Muscle of arm (tissue), 12 donors: Measurements from ENCODE around the gene NCOA7. TPM values are rescaled to one million over a fixed set of nuclear protein-coding genes. Genes with fewer than 3 reads are reported as not detected.
"Not testable (repeated sequence)": the region's sequence is repeated elsewhere in the genome, so short reads cannot be mapped to it uniquely, and the experiment has no call there.

Experiments
- DNase-seq: peaks from one replicate; pipeline ENCODE4 v3.0.0-alpha.2; 2013
- polyA plus RNA-seq, 12 donors: library from polyadenylated mRNA; unstranded; fragments of 120-200 nt; gene quantifications; one replicate each; pipeline ENCODE4 v1.2.1, GENCODE V29; 2013; ENCODE audit not compliant: insufficient read length in 12 of 12

The NCOA7 gene
- polyA plus RNA-seq, 12 donors, result 6.1 to 21.5 (median 9.1) TPM; not detected in 1

GRCh38 chr6:125913145-125913544 lies 122.4 kb downstream of the NCOA7 start:
- no peak for DNase-seq

- DNase-seq, result no peak
Observed at GRCh38 chr6:125913864-125914351, 123.1 kb downstream of the NCOA7 start.

GRCh38 chr6:125918230-125918629 lies 127.5 kb downstream of the NCOA7 start:
- DNase-seq, result peak; percentile 12

- DNase-seq, result peak; percentile 60
Observed at GRCh38 chr6:125918681-125919566, 128.2 kb downstream of the NCOA7 start.

DNA sequence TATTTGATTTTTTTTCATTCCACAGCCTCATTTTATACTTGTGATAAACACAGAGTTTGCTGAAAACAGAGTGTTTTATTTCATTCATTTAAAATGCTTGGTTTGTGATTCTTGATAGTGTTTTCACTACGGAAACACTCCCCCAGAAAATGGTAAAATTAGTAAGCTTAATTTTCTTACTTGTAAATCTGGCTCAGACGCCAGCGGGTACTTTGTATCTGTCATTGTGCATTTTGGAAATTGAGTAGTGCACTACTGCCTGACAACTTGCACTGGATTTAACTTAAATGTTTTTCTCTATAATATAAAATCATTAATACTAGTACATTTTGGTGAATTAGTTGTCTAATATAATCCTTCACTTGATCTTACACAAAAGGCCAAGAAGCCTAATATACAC lies 128.9 kb downstream of the NCOA7 start:
- no peak for DNase-seq

GRCh38 chr6:125922322-125922860 lies 131.6 kb downstream of the NCOA7 start:
- no peak for DNase-seq

DNA sequence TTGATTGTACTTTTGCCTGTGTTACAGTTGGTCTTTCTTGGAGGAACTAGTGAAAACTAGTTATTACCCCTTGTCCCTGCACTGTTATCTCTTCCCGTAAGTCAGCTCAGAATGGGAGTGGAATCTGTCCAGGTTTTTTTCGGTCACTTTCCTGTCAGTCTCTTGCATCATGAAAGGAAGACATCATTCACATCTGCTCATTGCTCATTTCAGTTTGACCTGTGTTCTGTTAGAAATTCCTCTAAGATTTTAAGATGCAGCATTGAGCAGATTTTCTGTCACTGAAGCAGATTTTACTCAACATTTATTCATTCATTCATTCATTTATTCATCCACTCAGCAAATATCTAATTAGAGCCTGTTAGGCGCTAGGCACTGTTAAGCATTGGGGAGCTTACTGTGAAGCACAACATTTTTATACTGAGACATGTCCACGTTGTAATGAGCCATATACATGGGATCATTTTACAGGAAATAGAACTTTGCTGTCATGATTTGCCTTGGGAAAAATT lies 132.7 kb downstream of the NCOA7 start:
- no peak for DNase-seq

DNA sequence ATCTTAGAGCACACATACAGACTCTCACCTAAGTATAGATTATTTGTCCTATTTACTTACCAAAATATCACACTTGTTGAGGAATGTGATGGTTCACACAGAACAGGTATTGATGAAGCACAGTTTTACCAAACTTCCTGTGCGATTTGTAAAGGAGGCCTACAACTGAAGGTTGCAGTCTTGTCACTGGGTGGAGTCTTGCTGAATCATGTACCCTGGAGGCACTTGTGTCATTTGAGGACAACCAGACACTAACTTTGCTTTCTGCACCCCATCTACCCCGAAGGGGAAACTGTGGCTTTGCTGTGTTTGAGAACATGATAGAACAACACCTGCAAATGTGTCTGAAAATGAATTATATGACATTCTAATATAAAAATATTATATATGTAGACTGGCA lies 133.4 kb downstream of the NCOA7 start:
- no peak for DNase-seq

- no peak for DNase-seq
Observed at GRCh38 chr6:125924697-125925358, 134.1 kb downstream of the NCOA7 start.

DNA sequence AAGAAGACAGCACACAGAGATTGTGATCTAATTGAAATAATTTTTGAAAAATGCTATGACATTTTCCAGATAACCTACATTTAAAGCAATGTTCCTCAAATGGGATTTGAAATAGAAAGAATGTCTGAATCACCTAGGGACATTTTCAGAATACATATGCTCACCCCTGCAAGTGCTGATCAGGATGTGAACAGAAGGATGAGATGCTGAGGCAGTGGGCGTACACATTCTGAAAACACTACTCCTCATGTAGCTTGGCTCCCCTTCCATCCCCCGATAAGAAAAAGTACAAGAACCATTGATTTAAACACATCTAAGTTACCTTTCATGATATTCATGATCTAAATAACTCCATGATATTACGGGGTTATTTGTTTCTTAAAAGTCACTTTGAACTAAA lies 136.0 kb downstream of the NCOA7 start:
- DNase-seq, result no peak

GRCh38 chr6:125927761-125928160 lies 137.0 kb downstream of the NCOA7 start:
- no peak for DNase-seq

DNA sequence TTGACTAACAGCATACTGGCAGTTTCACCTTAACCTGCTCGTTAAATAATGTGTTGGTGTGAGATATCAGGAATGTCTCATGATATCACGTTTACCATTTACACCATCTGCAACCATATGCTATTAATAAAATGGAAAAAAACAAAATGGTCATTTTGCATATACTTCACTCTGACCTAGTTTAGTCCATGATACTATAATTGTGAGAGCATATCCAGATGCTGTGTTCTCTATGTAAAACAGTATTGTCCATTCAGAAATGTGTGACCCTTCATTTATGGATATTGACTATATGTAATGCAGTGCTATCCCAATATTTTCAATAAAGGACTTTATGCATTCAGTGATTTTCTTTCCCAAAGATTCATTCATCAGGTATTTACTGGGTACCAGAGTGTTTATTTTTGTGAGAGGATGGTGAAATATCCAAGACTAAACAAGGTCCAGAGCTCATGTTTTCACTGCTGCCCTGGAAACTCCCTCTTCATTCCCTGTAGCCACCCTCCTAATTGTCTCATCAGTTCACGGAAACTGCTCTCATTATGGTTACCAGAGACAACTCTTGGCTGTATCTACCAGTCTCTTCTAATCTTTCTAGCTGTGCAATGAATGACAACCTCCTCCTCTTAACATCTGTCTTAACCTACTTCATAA lies 140.1 kb downstream of the NCOA7 start:
- no peak for DNase-seq

GRCh38 chr6:125931733-125932450 lies 141.1 kb downstream of the NCOA7 start:
- DNase-seq, result no peak

- DNase-seq, result no peak
Observed at GRCh38 chr6:125932451-125932795, 141.7 kb downstream of the NCOA7 start.

DNA sequence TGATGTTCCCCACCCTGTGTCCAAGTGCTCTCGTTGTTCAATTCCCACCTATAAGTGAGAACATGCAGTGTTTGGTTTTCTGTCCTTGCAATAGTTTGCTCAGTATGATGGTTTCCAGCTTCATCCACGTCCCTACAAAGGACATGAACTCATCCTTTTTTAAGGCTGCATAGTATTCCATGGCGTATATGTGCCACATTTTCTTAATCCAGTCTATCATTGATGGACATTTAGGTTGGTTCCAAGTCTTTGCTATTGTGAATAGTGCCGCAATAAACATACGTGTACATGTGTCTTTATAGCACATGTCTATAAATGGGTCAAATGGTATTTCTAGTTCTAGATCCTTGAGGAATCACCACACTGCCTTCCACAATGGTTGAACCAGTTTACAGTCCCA lies 144.8 kb downstream of the NCOA7 start:
- DNase-seq, result not testable (repeated sequence)

DNA sequence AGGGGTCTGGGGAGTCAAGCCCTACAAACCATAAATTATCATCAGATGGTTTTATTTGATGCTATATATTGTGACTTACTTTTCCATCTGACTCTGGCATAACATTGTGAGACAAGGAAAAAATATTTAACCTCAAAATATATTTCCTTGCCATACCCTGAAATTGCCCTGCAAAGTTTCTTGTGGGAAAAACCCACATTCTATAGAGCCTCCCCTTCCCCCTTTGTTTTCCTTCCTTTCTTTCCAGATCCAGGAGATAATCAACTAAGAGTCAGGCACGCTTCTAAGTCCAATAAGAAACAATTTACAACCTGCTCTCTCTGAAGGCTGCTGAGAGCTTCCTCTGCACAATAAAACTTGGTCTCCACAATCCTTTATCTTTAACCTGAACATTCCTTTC lies 148.3 kb downstream of the NCOA7 start:
- no peak for DNase-seq

DNA sequence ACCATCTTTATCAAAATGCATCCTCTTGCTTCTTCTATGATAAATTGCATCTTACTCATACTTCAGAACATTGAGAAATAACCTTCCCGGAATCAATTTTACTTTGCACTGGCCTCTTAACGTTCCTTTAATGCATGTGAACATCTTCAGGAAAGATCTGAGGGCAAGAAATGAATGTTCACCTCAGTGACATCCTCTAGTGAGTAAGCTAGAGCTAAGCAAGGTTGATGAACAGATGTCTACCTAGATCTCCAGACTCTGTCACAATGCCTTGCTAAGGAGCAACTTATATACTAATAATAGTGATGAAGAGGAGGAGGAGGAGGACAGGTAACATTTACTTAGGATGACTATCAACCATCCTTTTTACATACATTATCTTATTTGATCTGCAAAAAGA lies 149.0 kb downstream of the NCOA7 start:
- no peak for DNase-seq

GRCh38 chr6:125940247-125941041 lies 149.7 kb downstream of the NCOA7 start:
- no peak for DNase-seq

DNA sequence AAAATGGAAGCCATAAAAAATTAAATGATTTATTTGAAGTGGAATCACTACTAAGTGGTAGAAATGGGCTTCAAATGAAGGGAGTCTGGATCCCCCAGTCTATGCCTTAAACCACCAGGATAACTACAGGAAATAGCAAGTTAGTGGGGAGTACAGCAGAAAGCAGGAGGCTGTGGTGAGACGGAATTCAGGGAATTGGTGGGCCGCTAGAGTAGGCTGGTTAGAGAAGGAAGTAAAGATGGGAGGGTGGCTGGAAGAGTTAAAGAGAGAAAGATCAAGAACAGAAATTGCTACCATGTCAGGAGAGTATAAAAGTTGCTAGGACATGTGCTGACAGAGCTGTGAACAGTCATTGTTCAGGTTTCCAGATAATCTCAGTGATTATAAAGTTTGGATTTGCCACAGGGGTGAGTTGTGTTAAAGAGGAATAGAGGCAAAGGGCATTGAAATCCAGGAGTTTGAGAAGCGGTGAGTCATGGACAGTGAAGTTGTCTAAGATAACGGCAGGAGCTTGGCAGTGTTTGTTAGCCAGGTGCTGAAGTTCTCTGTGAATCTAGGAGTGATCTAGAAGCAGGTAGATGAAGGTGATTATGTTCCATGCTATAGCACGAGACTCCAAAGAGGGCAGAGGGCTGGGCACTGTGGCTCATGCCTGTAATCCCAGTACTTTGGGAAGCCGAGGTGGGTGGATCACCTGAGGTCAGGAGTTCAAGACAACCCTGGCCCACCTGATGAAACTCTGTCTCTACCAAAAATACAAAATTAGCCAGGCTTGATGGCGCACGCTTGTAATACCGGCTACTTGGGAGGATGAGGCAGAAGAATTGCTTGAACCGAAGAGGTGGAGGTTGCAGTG lies 152.1 kb downstream of the NCOA7 start:
- DNase-seq, result no peak
